ENCODE results near the gene HARS2.
"Not testable (repeated sequence)": the region's sequence is repeated elsewhere in the genome, so short reads cannot be mapped to it uniquely, and the experiment has no call there.

HARS2 gene

DNA sequence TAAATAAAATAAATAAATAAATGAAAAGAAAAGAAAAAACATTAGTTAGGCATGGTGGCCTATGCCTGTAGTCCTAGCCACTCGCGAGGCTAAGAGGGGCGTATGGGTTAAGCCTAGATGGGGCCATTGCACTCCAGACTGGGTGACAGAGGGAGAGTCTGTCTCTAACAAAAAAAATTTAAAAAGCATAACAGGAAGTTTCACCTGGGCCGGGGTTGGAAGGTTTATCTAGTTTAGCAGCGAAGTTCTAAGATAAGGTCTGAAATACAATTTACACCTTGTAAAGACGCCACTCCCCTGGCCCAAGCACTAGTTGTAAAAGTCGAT, 27.0 kb downstream of the HARS2 start:
- H3K4me3 ChIP-seq (ENCODE audit: low read depth, low read length) = no peak overlapping the region
- TF ChIP-seq CTCF (IDR thresholded peaks at IDR 0.05; ENCODE audit: insufficient read depth, low read depth, low read length, missing control alignments) = no peak
- DNase-seq (ENCODE audit: low read depth) = no peak

- DNase-seq (ENCODE audit: low read depth); H3K4me3 ChIP-seq (ENCODE audit: low read depth, low read length): not testable (repeated sequence)
These were observed 29.5 kb downstream of the HARS2 start for GRCh38 chr5:140720738-140721137.

- not testable (repeated sequence) for DNase-seq (ENCODE audit: low read depth); H3K4me3 ChIP-seq (ENCODE audit: low read depth, low read length)
These were observed 30.1 kb downstream of the HARS2 start for GRCh38 chr5:140721395-140721794.

DNA sequence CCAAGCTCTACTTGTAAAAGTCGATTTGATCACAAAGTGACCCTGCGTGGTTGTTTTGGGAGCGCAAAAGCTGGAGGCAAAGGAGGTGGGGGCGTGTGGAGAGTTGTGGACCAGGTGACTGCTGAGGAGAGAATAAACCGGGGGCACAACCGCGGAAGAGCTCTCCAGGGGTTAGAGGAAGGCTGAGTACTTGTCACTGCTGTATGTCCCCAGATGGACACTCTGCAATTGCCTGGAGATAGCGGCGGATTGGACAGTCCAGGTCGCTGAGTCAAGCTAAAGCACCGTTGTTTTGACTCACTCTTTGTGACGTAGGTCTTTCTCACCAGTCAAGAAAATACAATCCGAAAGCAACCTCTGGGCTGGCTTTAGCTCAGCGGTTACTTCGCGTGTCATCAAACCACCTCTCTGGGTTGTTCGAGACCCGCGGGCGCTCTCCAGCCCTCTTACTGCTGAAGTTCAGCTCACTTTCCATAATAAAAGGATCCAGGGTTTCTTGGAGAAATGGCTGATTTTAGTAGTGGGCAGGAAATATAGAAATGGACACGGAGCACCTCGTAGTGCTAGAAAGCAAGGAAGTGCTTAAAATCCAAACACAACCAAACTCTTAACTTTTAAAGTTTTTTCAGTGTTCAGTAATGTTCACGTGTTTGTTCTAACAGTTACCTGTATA, 34.7 kb downstream of the HARS2 start:
- TF ChIP-seq CTCF (IDR thresholded peaks at IDR 0.05; ENCODE audit: insufficient read depth, low read depth, low read length, missing control alignments) = no peak
- H3K4me3 ChIP-seq (ENCODE audit: low read depth, low read length) = peak overlapping the region; percentile 78
- DNase-seq (ENCODE audit: low read depth) = peak; percentile 94

DNA sequence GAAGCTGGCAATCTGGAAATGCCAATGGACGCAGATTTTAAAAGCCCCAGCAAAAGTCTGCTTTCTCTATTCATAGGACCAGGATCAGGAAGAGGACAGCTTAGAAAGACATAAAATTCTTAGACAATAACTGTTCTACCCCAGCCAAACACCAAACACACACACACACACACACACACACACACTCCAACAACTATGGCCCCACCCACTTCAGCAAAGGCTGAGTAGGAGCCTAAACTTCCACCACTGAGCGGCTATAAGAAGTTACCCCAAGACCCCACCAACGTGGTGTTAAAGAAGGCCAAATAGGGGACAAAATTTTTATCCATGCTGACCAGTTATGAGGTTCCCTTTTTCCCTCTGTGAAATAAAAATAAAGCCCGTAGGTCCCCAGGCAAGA, 41.8 kb downstream of the HARS2 start:
- no peak overlapping the region for H3K4me3 ChIP-seq (ENCODE audit: low read depth, low read length)
- DNase-seq (ENCODE audit: low read depth) = no peak
- TF ChIP-seq CTCF (IDR thresholded peaks at IDR 0.05; ENCODE audit: insufficient read depth, low read depth, low read length, missing control alignments) = no peak

DNA sequence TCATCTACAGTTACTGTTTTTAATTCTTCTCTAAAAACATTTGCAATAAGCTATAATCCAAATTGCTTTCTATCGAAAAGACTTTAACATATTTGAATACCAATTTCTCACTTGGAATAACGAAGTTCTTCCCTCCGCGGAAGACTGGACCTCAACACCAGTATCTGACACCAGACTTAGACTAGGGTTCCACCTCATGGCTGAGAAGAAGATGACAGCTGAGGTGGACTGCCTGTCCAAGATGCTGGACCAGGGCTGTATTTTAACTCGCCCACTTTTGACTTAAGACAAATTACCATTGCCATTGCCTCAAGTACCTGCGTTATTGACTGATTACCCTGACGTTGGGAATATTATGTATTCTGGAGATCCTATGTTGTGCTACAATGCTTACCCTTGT, 43.1 kb downstream of the HARS2 start:
- no peak overlapping the region for H3K4me3 ChIP-seq (ENCODE audit: low read depth, low read length)
- TF ChIP-seq CTCF (IDR thresholded peaks at IDR 0.05; ENCODE audit: insufficient read depth, low read depth, low read length, missing control alignments) = peak; percentile 12
- no peak for DNase-seq (ENCODE audit: low read depth)

- TF ChIP-seq CTCF (IDR thresholded peaks at IDR 0.05; ENCODE audit: insufficient read depth, low read depth, low read length, missing control alignments) = no peak
- no peak for DNase-seq (ENCODE audit: low read depth)
- H3K4me3 ChIP-seq (ENCODE audit: low read depth, low read length) = no peak overlapping the region
These were observed 46.2 kb downstream of the HARS2 start for GRCh38 chr5:140737486-140737885.

DNA sequence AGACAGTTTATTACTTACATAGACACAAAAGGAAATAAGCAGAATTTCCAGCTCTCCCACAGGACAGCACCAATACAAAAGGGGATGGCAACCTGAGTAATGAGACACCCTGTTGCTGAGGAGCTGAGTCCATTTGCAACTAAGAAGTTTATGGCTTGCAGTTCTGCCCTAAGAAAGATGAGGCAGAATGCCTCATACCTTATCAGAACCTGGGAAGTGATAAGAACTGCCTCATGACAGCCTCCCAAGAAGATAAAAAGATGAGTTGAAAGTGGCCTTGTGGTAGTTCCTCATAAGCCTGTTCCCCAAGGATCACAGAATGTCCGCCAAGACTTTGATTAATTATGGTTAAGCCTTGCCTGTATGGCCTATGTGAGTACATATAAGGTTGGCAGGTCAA, 50.7 kb downstream of the HARS2 start:
- DNase-seq (ENCODE audit: low read depth) = no peak
- no peak for TF ChIP-seq CTCF (IDR thresholded peaks at IDR 0.05; ENCODE audit: insufficient read depth, low read depth, low read length, missing control alignments)
- H3K4me3 ChIP-seq (ENCODE audit: low read depth, low read length) = no peak overlapping the region
